H9 (cell line): ENCODE results near the gene SRP68. TPM values are rescaled to one million over a fixed set of nuclear protein-coding genes. Genes with fewer than 3 reads are reported as not detected.

Experiments used
- DNase-seq: peaks from one replicate; pipeline ENCODE4 v3.0.0-alpha.2; 2017
- H2AFZ ChIP-seq: one replicate; pipeline ENCODE4 v1.6.1; 2013; ENCODE audit warnings: mild to moderate bottlenecking, low read length, control low read depth, moderate library complexity
- H2AK5ac ChIP-seq: 2 replicates; pipeline ENCODE4 v1.6.1; 2013; ENCODE audit warnings: low read length, control low read depth, mixed read lengths; ENCODE audit not compliant: insufficient read length
- H2BK120ac ChIP-seq: one replicate; pipeline ENCODE4 v1.6.1; 2013; ENCODE audit warnings: low read depth, mild to moderate bottlenecking, low read length, control low read depth, inconsistent platforms; ENCODE audit not compliant: poor library complexity, severe bottlenecking
- H2BK12ac ChIP-seq: 2 replicates; pipeline ENCODE4 v1.6.1; 2013; ENCODE audit warnings: low read length, control low read depth, mixed read lengths, low read depth; ENCODE audit not compliant: insufficient read length
- H2BK15ac ChIP-seq: 2 replicates; pipeline ENCODE4 v1.6.1; 2013; ENCODE audit warnings: low read depth, low read length, control low read depth
- H2BK20ac ChIP-seq: one replicate; pipeline ENCODE4 v1.6.1; 2013; ENCODE audit warnings: low read depth, mild to moderate bottlenecking, low read length, control low read depth, inconsistent platforms; ENCODE audit not compliant: poor library complexity, severe bottlenecking
- H2BK5ac ChIP-seq: 2 replicates; pipeline ENCODE4 v1.6.1; 2013; ENCODE audit warnings: low read length, control low read depth, mixed read lengths; ENCODE audit not compliant: insufficient read length
- H3K14ac ChIP-seq: 2 replicates; pipeline ENCODE4 v1.6.1; 2013; ENCODE audit warnings: low read length, control low read depth; ENCODE audit not compliant: insufficient read depth
- H3K18ac ChIP-seq: 2 replicates; pipeline ENCODE4 v1.6.1; 2013; ENCODE audit warnings: low read depth, mild to moderate bottlenecking, mixed read lengths, low read length, control low read depth; ENCODE audit not compliant: insufficient read length
- H3K23ac ChIP-seq: 2 replicates; pipeline ENCODE4 v1.6.1; 2013; ENCODE audit warnings: low read length, control low read depth, mixed read lengths, low read depth; ENCODE audit not compliant: insufficient read length
- H3K23me2 ChIP-seq: 2 replicates; pipeline ENCODE4 v1.6.1; 2013; ENCODE audit warnings: low read depth, mild to moderate bottlenecking, mixed read lengths, low read length, control low read depth; ENCODE audit not compliant: insufficient read length, poor library complexity, severe bottlenecking
- H3K27ac ChIP-seq: 2 replicates; pipeline ENCODE4 v1.5.1; 2013; ENCODE audit warnings: low read length, control low read depth, mixed read lengths, low read depth; ENCODE audit not compliant: insufficient read length
- H3K27me3 ChIP-seq: 2 replicates; pipeline ENCODE4 v1.6.1; 2013; ENCODE audit warnings: low read length, control low read depth, inconsistent platforms; ENCODE audit not compliant: insufficient read depth
- H3K4ac ChIP-seq: 2 replicates; pipeline ENCODE4 v1.6.1; 2013; ENCODE audit warnings: low read depth, mild to moderate bottlenecking, control low read depth, inconsistent platforms, low read length, moderate library complexity
- H3K4me1 ChIP-seq: 2 replicates; pipeline ENCODE4 v1.6.1; 2013; ENCODE audit warnings: low read length, control low read depth, inconsistent platforms; ENCODE audit not compliant: insufficient read depth
- H3K4me2 ChIP-seq: 2 replicates; pipeline ENCODE4 v1.6.1; 2013; ENCODE audit warnings: low read length, control low read depth, mixed read lengths; ENCODE audit not compliant: insufficient read length, insufficient read depth
- H3K56ac ChIP-seq: 2 replicates; pipeline ENCODE4 v1.6.1; 2013; ENCODE audit warnings: low read depth, mild to moderate bottlenecking, mixed read lengths, low read length, control low read depth; ENCODE audit not compliant: insufficient read length
- H3K79me1 ChIP-seq: 2 replicates; pipeline ENCODE4 v1.6.1; 2013; ENCODE audit warnings: low read depth, mild to moderate bottlenecking, moderate library complexity, low read length, control low read depth, inconsistent platforms; ENCODE audit not compliant: insufficient read depth, poor library complexity, severe bottlenecking
- H3K79me2 ChIP-seq: 2 replicates; pipeline ENCODE4 v1.6.1; 2013; ENCODE audit warnings: low read length, control low read depth, inconsistent platforms; ENCODE audit not compliant: insufficient read depth
- H3K9ac ChIP-seq: 2 replicates; pipeline ENCODE4 v1.6.1; 2013; ENCODE audit warnings: low read length, control low read depth, mixed read lengths; ENCODE audit not compliant: insufficient read length; ENCODE audit errors: extremely low read depth
- H3K9me3 ChIP-seq: one replicate; pipeline ENCODE4 v1.6.1; 2013; ENCODE audit warnings: low read depth, low read length, inconsistent platforms; ENCODE audit not compliant: control insufficient read depth
- H3T11ph ChIP-seq: one replicate; pipeline ENCODE4 v1.6.1; 2013; ENCODE audit warnings: mild to moderate bottlenecking, low read length, control low read depth, inconsistent platforms
- H4K20me1 ChIP-seq: one replicate; pipeline ENCODE4 v1.6.1; 2013; ENCODE audit not compliant: control insufficient read depth, insufficient read length, insufficient read depth
- H4K5ac ChIP-seq: 2 replicates; pipeline ENCODE4 v1.6.1; 2013; ENCODE audit warnings: low read depth, mild to moderate bottlenecking, mixed read lengths, low read length, control low read depth; ENCODE audit not compliant: insufficient read length
- H4K8ac ChIP-seq: replicated peaks from 2 replicates; pipeline ENCODE4 v1.6.1; 2013; ENCODE audit warnings: low read length, control low read depth, mixed read lengths, low read depth; ENCODE audit not compliant: insufficient read length
- H4K91ac ChIP-seq: 2 replicates; pipeline ENCODE4 v1.6.1; 2013; ENCODE audit warnings: low read depth, mild to moderate bottlenecking, moderate library complexity, mixed read lengths, low read length, control low read depth; ENCODE audit not compliant: insufficient read length
- H3K27ac Mint-ChIP-seq, 3 experiments: 2 replicates in 2 of 3; 3 replicates in 1 of 3; pipeline ENCODE4 v1.8.0; 2020 to 2021; ENCODE audit warnings: mixed read lengths in 3 of 3, mild to moderate bottlenecking in 1 of 3, moderate library complexity in 1 of 3
- H3K27me3 Mint-ChIP-seq: 2 replicates; pipeline ENCODE4 v1.8.0; 2021; ENCODE audit warnings: low read depth, mild to moderate bottlenecking, moderate library complexity, mixed read lengths
- H3K36me3 Mint-ChIP-seq, 3 experiments: 2 replicates in 2 of 3; 3 replicates in 1 of 3; pipeline ENCODE4 v1.8.0; 2020 to 2021; ENCODE audit warnings: low read depth in 3 of 3, mixed read lengths in 3 of 3; ENCODE audit not compliant: insufficient read depth in 1 of 3
- H3K4me1 Mint-ChIP-seq, 2 experiments: 2 replicates each; pipeline ENCODE4 v1.8.0; 2020; ENCODE audit warnings: mixed read lengths in 2 of 2
- H3K4me3 Mint-ChIP-seq, 2 experiments: 2 replicates in 1 of 2; 3 replicates in 1 of 2; pipeline ENCODE4 v1.8.0; 2020 to 2021; ENCODE audit warnings: mild to moderate bottlenecking in 2 of 2, mixed read lengths in 2 of 2, moderate library complexity in 1 of 2
- H3K9me3 Mint-ChIP-seq, 2 experiments: 2 replicates in 1 of 2; 3 replicates in 1 of 2; pipeline ENCODE4 v1.8.0; 2020; ENCODE audit warnings: mild to moderate bottlenecking in 2 of 2, mixed read lengths in 2 of 2, moderate library complexity in 1 of 2
- CTCF ChIP-seq: fragments of 200-600 bp; sonication (generic); conservative IDR thresholded peaks from 3 replicates; pipeline ENCODE4 v1.8.0; 2021; ENCODE audit warnings: antibody characterized with exemption, mild to moderate bottlenecking
- WGBS: extraction: QIAGEN DNeasy Blood & Tissue Kit; methylation state at CpG from one replicate; pipeline ENCODE4 v1.1.7; 2013; ENCODE audit warnings: missing lambda C conversion rate, low lambda C conversion rate, mixed read lengths; ENCODE audit not compliant: insufficient read length; ENCODE audit errors: extremely low coverage; 5-methylcytosine and 5-hydroxymethylcytosine counted together
- total RNA-seq: library from RNA; stranded (reverse); gene quantifications from 2 replicates; pipeline ENCODE4 v1.2.1, GENCODE V29; 2021

Gene SRP68
- total RNA-seq, 1 experiment from 2014 or later = 86.1 TPM

- H2BK5ac ChIP-seq = no peak overlapping the region
- H3K4me1 Mint-ChIP-seq = peaks cover 3 to 6% of the 10 kb centered on the region in 2 experiments
- no peak overlapping the region for H3K4me3 Mint-ChIP-seq
- no peak overlapping the region for H3K18ac ChIP-seq
- H3K23me2 ChIP-seq = no peaks in the 10 kb centered on the region
- H3K4ac ChIP-seq = no peak overlapping the region
- H4K91ac ChIP-seq = no peak overlapping the region
- no peak overlapping the region for H3K27ac ChIP-seq
- peaks cover 4% of the 10 kb centered on the region for H3K27me3 Mint-ChIP-seq
- DNase-seq = no peak
- H2AK5ac ChIP-seq = no peak overlapping the region
- no peak overlapping the region for H3K23ac ChIP-seq
- no peak overlapping the region; a peak in 2 of 7 replicates for H3K27ac Mint-ChIP-seq
- no peaks in the 10 kb centered on the region for H3K79me1 ChIP-seq
- no peak for TF ChIP-seq CTCF
- H2AFZ ChIP-seq = no peak overlapping the region
- H3K4me1 ChIP-seq = no peaks in the 10 kb centered on the region
- no peak overlapping the region for H3K9ac ChIP-seq
- H3K14ac ChIP-seq = no peak overlapping the region
- H2BK20ac ChIP-seq = no peak overlapping the region
- no peaks in the 10 kb centered on the region for H3K27me3 ChIP-seq
- WGBS = no CpG with 5 or more reads among the region's 56 CpGs
- H3K4me2 ChIP-seq = no peak overlapping the region
- no peak overlapping the region for H3T11ph ChIP-seq
- H2BK15ac ChIP-seq = no peak overlapping the region
- H3K79me2 ChIP-seq = no peaks in the 10 kb centered on the region
- H2BK120ac ChIP-seq = no peak overlapping the region
- no peak overlapping the region for H4K5ac ChIP-seq
- H4K20me1 ChIP-seq = no peaks in the 10 kb centered on the region
- peaks cover 2 to 12% (median 9%) of the 10 kb centered on the region in 3 experiments; a peak in 4 of 7 replicates for H3K36me3 Mint-ChIP-seq
- H4K8ac ChIP-seq = no peak overlapping the region
- peaks cover 0 to 2% of the 10 kb centered on the region in 2 experiments; a peak in 3 of 5 replicates for H3K9me3 Mint-ChIP-seq
- H3K56ac ChIP-seq = no peak overlapping the region
- no peaks in the 10 kb centered on the region for H3K9me3 ChIP-seq
- H2BK12ac ChIP-seq = no peak overlapping the region
These were observed 63.5 kb downstream of the SRP68 start for GRCh38 chr17:76008630-76009425.
